Activated T-cell treated with anti-CD3 and anti-CD28 coated beads, Interleukin-2, amount 50 U/mL, for 72 hours (primary cell): ENCODE data around the gene PRDM16. TPM values are rescaled to one million over a fixed set of nuclear protein-coding genes. Genes with fewer than 3 reads are reported as not detected.

Source experiments
- ATAC-seq, 2 donors: fragments of 150-1000 bp; cut with Tn5 transposase; replicated peaks in 1 of 2; 2 replicates each; pipeline ENCODE4 v1.10.0; 2021; ENCODE audit warnings: moderate library complexity in 2 of 2, mild to moderate bottlenecking in 1 of 2
- DNase-seq, 2 donors: peaks; one replicate each; pipeline ENCODE4 v3.0.0; 2021 to 2022; ENCODE audit warnings: mixed read lengths in 1 of 2
- H3K27ac Mint-ChIP-seq: one replicate; pipeline ENCODE4 v1.8.0; 2022; ENCODE audit warnings: mild to moderate bottlenecking, moderate library complexity, mixed read lengths
- H3K27me3 Mint-ChIP-seq: one replicate; pipeline ENCODE4 v1.8.0; 2022; ENCODE audit warnings: low read depth, mixed read lengths
- H3K36me3 Mint-ChIP-seq, 2 donors: one replicate each; pipeline ENCODE4 v1.8.0; 2022; ENCODE audit warnings: mixed read lengths in 2 of 2, mild to moderate bottlenecking in 1 of 2; ENCODE audit not compliant: insufficient read depth in 2 of 2
- H3K4me1 Mint-ChIP-seq: one replicate; pipeline ENCODE4 v1.8.0; 2022; ENCODE audit warnings: low read depth, mixed read lengths
- H3K4me3 Mint-ChIP-seq, 2 donors: one replicate each; pipeline ENCODE4 v1.8.0; 2022; ENCODE audit warnings: mild to moderate bottlenecking in 2 of 2, mixed read lengths in 2 of 2, moderate library complexity in 2 of 2
- H3K9me3 Mint-ChIP-seq, 2 donors: one replicate each; pipeline ENCODE4 v1.8.0; 2022; ENCODE audit warnings: mixed read lengths in 2 of 2
- total RNA-seq, 2 donors: library from RNA; stranded (reverse); gene quantifications; one replicate each; pipeline ENCODE4 v1.2.3, GENCODE V29; 2022

PRDM16 gene
- total RNA-seq, 2 donors from 2014 or later: 0.77 to 1.7 TPM

GRCh38 chr1:3193811-3194210 lies 124.8 kb downstream of the PRDM16 start:
- Mint-ChIP-seq H3K9me3 (no peaks in the 10 kb centered on the region), H3K4me1 (no peaks in the 10 kb centered on the region), H3K27ac (no peak overlapping the region), H3K27me3 (no peaks in the 10 kb centered on the region), H3K36me3 (no peaks in the 10 kb centered on the region), H3K4me3 (no peak overlapping the region)
- ATAC-seq (no peak), DNase-seq (no peak)

GRCh38 chr1:3194760-3195479 lies 125.9 kb downstream of the PRDM16 start:
- ATAC-seq (no peak), DNase-seq (no peak)
- Mint-ChIP-seq H3K27me3 (no peaks in the 10 kb centered on the region), H3K27ac (no peak overlapping the region), H3K9me3 (no peaks in the 10 kb centered on the region), H3K4me1 (no peaks in the 10 kb centered on the region), H3K36me3 (no peaks in the 10 kb centered on the region), H3K4me3 (no peak overlapping the region)

- Mint-ChIP-seq H3K4me1 (no peaks in the 10 kb centered on the region), H3K27me3 (no peaks in the 10 kb centered on the region), H3K27ac (no peak overlapping the region)
Observed at GRCh38 chr1:3195480-3195815, 126.4 kb downstream of the PRDM16 start.

GRCh38 chr1:3195966-3196515 lies 127.0 kb downstream of the PRDM16 start:
- no peaks in the 10 kb centered on the region for H3K9me3 Mint-ChIP-seq
- no peaks in the 10 kb centered on the region for H3K4me1 Mint-ChIP-seq
- no peak overlapping the region for H3K27ac Mint-ChIP-seq
- no peaks in the 10 kb centered on the region for H3K27me3 Mint-ChIP-seq
- H3K36me3 Mint-ChIP-seq: no peaks in the 10 kb centered on the region
- ATAC-seq (no peak), DNase-seq (no peak)
- no peak overlapping the region for H3K4me3 Mint-ChIP-seq

More at GRCh38 chr1:3195480-3195815, 126.4 kb downstream of the PRDM16 start:
- no peak for ATAC-seq
- Mint-ChIP-seq H3K9me3 (no peaks in the 10 kb centered on the region), H3K36me3 (no peaks in the 10 kb centered on the region), H3K4me3 (no peak overlapping the region)
- no peak for DNase-seq

- H3K36me3 Mint-ChIP-seq: no peaks in the 10 kb centered on the region
- no peaks in the 10 kb centered on the region for H3K9me3 Mint-ChIP-seq
- no peaks in the 10 kb centered on the region for H3K27me3 Mint-ChIP-seq
- no peak overlapping the region for H3K4me3 Mint-ChIP-seq
- DNase-seq: no peak
- no peak for ATAC-seq
- H3K4me1 Mint-ChIP-seq: no peaks in the 10 kb centered on the region
- no peak overlapping the region for H3K27ac Mint-ChIP-seq
Observed at GRCh38 chr1:3196577-3197245, 127.7 kb downstream of the PRDM16 start.

- no peak for ATAC-seq
- no peaks in the 10 kb centered on the region for H3K4me1 Mint-ChIP-seq
Observed at GRCh38 chr1:3197781-3198316, 128.8 kb downstream of the PRDM16 start.

GRCh38 chr1:3198371-3199271 lies 129.6 kb downstream of the PRDM16 start:
- H3K36me3 Mint-ChIP-seq: no peaks in the 10 kb centered on the region
- no peaks in the 10 kb centered on the region for H3K9me3 Mint-ChIP-seq
- H3K27ac Mint-ChIP-seq: no peak overlapping the region
- no peaks in the 10 kb centered on the region for H3K27me3 Mint-ChIP-seq
- DNase-seq: no peak
- no peak overlapping the region for H3K4me3 Mint-ChIP-seq
- ATAC-seq: no peak
- no peaks in the 10 kb centered on the region for H3K4me1 Mint-ChIP-seq

More at GRCh38 chr1:3197781-3198316, 128.8 kb downstream of the PRDM16 start:
- no peaks in the 10 kb centered on the region for H3K9me3 Mint-ChIP-seq
- no peak for DNase-seq
- no peak overlapping the region for H3K4me3 Mint-ChIP-seq
- no peak overlapping the region for H3K27ac Mint-ChIP-seq
- H3K27me3 Mint-ChIP-seq: no peaks in the 10 kb centered on the region
- H3K36me3 Mint-ChIP-seq: no peaks in the 10 kb centered on the region

GRCh38 chr1:3204725-3205124 lies 135.7 kb downstream of the PRDM16 start:
- H3K4me1 Mint-ChIP-seq: no peaks in the 10 kb centered on the region
- H3K9me3 Mint-ChIP-seq: no peaks in the 10 kb centered on the region
- no peak overlapping the region for H3K4me3 Mint-ChIP-seq
- H3K27me3 Mint-ChIP-seq: no peaks in the 10 kb centered on the region
- ATAC-seq (no peak), DNase-seq (no peak)
- H3K36me3 Mint-ChIP-seq: no peaks in the 10 kb centered on the region
- H3K27ac Mint-ChIP-seq: no peak overlapping the region

GRCh38 chr1:3205815-3206214 lies 136.8 kb downstream of the PRDM16 start:
- DNase-seq: no peak
- Mint-ChIP-seq H3K4me1 (no peaks in the 10 kb centered on the region), H3K9me3 (no peaks in the 10 kb centered on the region), H3K4me3 (no peak overlapping the region), H3K36me3 (no peaks in the 10 kb centered on the region), H3K27ac (no peak overlapping the region), H3K27me3 (no peaks in the 10 kb centered on the region)
- ATAC-seq: no peak

- H3K4me3 Mint-ChIP-seq: no peak overlapping the region
- H3K27ac Mint-ChIP-seq: no peak overlapping the region
- no peaks in the 10 kb centered on the region for H3K4me1 Mint-ChIP-seq
- DNase-seq (no peak), ATAC-seq (no peak)
- H3K27me3 Mint-ChIP-seq: no peaks in the 10 kb centered on the region
- H3K9me3 Mint-ChIP-seq: no peaks in the 10 kb centered on the region
- H3K36me3 Mint-ChIP-seq: no peaks in the 10 kb centered on the region
Observed at GRCh38 chr1:3206696-3207095, 137.7 kb downstream of the PRDM16 start.

- Mint-ChIP-seq H3K9me3 (no peaks in the 10 kb centered on the region), H3K36me3 (no peaks in the 10 kb centered on the region), H3K4me3 (no peak overlapping the region), H3K27ac (no peak overlapping the region), H3K4me1 (no peaks in the 10 kb centered on the region), H3K27me3 (no peaks in the 10 kb centered on the region)
- no peak for DNase-seq
- no peak for ATAC-seq
Observed at GRCh38 chr1:3207217-3207848, 138.3 kb downstream of the PRDM16 start.

- Mint-ChIP-seq H3K4me3 (no peak overlapping the region), H3K27me3 (no peaks in the 10 kb centered on the region), H3K4me1 (no peaks in the 10 kb centered on the region), H3K36me3 (no peaks in the 10 kb centered on the region), H3K27ac (no peak overlapping the region), H3K9me3 (no peaks in the 10 kb centered on the region)
- DNase-seq (no peak), ATAC-seq (no peak)
Observed at GRCh38 chr1:3208819-3209200, 139.8 kb downstream of the PRDM16 start.
